ENCODE measurements around the gene SOCS6.
"Not testable (repeated sequence)": the region's sequence is repeated elsewhere in the genome, so short reads cannot be mapped to it uniquely, and the experiment has no call there.

Gene SOCS6

GRCh38 chr18:70288851-70289328 lies at the start of gene SOCS6:
Gene SOCS6, plus strand, starts transcription at chr18:70289045. Its CDS starts 35,624 bp downstream, at chr18:70324669.
- DNase-seq, result peak; percentile 72

- DNase-seq, result no peak
Observed at GRCh38 chr18:70243131-70243929, 45.5 kb upstream of the SOCS6 start.

DNA sequence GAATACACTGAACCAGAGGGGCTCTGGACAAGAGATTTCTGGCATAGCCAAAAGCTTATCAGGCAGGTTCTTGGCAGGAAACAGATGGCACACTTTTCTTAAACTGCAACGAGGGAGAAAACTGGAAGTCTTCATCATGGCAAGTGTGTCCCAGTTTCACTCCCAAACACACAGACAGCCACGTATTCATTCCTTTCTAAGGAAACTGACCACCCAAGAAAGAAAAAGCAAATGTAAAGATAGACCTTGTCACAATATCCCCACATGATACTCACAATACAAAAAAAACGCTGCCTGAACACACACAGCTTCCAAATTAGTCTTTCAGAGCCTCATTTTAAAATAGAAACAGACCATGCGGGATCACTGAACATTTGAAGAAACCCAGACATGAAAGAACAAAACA lies 42.8 kb upstream of the SOCS6 start:
- DNase-seq, result no peak

- DNase-seq, result no peak
Observed at GRCh38 chr18:70249118-70249517, 39.7 kb upstream of the SOCS6 start.

DNA sequence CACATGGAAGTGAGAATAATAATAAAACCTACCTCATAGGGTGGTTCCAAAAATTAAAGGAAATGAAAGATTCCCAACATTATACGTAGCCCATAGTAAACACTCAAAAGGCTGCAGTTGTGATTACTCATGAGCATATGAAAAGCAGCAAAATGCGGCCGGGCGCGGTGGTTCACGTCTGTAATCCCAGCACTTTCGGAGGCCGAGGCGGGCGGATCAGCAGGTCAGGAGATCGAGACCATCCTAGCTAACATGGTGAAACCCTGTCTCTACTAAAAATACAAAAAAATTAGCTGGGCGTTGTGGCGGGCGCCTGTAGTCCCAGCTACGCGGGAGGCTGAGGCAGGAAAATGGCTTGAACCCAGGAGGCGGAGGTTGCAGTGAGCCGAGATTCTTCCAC lies 39.0 kb upstream of the SOCS6 start:
- DNase-seq, result not testable (repeated sequence)

DNA sequence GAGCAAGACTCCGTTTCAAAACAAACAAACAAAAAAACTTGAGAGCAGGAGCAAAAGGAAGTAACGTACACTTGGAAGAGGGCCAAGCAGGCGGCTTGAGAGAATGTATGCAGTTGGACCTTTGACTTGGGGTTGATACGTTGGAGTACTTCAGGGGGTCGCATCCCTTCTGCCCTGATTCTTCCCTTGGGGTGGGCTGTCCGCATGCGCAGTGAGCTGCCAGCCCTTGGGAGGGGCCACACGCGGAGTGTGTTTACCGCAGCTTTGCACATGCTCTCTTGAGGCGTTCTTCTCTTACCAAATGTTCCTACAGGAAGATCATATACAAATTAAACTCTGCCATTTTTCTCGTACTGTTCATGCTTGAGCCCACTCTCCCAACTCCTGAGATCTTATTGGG lies 38.1 kb upstream of the SOCS6 start:
- no peak for DNase-seq

GRCh38 chr18:70256184-70256583 lies 32.7 kb upstream of the SOCS6 start:
- DNase-seq, result no peak

DNA sequence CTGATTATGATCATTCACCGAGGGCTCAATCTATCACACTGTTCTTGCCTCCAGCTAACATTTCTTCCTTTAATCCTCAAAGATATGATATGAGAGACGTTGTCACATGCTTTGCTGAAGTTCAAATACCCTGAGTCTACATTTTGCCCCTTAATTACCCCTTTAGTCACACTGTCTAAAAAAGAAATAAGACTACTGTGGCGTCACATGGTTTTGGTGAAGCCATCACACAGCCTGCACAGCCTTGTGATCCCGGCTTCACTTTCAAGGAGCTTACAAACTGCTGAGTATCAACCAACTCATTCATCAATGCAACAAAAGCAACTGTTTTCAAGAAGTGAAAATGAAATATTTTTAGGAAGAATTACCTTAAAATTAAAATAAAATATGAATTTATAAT lies 31.9 kb upstream of the SOCS6 start:
- no peak for DNase-seq

DNA sequence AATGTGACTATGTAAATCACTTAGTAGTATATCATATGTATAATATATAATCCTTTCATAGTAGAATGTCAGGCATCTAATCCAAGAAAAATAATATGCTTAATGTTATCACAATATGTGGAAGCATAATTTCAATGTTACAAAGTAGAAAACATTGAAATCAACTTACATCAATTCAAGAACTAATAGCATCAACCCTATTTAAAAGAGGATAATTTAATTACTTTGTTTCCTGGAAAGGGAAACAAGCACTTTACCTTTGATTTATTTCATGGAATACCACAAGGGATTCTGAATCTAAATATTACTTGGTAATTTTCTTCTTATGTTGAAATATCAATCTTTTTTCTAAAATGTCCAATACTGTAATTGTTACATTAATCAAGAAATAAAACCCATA lies 30.6 kb upstream of the SOCS6 start:
- DNase-seq, result no peak

DNA sequence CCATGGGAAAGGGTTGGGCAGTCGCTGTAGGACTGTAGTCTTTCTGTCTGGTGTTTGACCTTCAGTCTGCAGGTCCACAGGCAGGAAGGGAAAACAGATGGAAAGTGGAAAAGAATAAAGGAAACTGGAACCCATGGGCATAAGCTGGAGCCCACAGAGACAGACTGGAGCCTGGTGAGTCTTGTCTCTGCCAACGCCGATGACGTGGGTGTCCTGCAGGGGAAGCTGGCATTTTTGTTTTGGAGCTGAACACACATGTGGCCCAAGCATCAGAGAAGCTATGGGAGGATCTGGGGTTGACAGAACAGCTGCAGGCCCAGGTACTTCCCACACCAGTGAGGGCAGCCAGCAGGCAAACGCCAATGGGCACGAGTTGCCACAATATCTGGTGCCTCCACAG lies 28.2 kb upstream of the SOCS6 start:
- no peak for DNase-seq

GRCh38 chr18:70261141-70261788 lies 27.6 kb upstream of the SOCS6 start:
- DNase-seq, result no peak

- no peak for DNase-seq
Observed at GRCh38 chr18:70263336-70263735, 25.5 kb upstream of the SOCS6 start.

GRCh38 chr18:70271742-70272141 lies 17.1 kb upstream of the SOCS6 start:
- no peak for DNase-seq

DNA sequence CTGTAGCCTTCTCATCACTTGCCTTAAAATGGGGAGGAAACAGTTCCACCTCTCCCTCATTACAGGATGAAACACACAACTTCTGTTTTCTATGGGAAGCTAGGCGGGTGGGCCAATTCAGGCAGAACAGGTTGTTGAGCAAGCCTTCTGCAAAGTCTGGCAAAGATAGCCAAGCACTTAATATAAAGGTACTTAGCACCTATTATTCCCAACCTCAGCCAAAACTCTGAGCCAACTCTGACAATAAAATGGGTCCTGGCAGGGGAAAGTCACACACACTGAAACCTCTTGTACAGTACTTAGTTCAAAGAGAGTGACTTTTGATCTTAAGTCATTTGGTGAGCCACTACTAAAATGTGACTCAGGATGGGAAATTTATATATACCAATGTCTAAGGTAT lies 15.8 kb upstream of the SOCS6 start:
- DNase-seq, result no peak

GRCh38 chr18:70276416-70277191 lies 12.2 kb upstream of the SOCS6 start:
- DNase-seq, result no peak

- DNase-seq, result peak; percentile 37
Observed at GRCh38 chr18:70279470-70279869, 9.4 kb upstream of the SOCS6 start.

DNA sequence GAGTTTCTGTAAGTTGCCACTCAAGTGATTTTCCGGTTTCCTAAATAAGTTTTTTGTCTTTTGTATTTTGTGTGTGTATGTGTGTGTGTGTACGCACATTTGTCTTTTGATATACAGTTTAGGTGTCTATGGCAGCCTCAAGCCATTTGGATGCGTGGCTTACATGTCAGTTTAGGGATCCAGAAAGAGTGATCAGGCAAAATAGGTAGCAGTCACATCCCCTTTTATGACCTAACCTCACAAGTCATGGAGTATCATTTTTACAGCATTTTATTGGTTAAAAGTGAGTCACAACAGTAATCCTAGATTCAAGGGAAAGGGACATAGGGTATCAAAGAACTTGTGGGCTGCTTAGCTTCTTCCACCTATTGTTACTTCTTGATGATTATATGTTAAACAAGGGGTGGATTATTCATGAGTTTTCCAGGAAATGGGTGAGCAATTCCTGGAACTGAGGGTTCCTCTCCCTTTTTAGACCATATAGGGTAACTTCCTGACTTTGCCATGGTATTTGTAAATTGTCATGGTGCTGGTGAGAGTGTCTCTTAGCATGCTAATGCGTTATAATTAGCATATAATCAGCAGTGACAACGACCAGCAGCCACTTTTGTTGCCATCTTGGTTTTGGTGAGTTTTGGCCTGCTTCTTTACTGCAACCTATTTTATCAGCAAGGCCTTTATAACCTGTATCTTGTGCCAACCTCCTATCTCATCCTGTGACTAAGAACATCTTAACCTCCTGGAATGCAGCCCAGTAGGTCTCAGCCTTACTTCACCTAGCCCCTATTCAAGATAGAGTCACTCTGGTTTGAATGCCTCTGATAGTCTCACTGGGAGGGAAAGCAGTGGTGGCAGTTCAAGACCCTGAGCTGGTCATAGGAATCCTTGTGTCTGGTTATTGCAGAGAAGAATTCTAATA lies 8.6 kb upstream of the SOCS6 start:
- DNase-seq, result no peak

DNA sequence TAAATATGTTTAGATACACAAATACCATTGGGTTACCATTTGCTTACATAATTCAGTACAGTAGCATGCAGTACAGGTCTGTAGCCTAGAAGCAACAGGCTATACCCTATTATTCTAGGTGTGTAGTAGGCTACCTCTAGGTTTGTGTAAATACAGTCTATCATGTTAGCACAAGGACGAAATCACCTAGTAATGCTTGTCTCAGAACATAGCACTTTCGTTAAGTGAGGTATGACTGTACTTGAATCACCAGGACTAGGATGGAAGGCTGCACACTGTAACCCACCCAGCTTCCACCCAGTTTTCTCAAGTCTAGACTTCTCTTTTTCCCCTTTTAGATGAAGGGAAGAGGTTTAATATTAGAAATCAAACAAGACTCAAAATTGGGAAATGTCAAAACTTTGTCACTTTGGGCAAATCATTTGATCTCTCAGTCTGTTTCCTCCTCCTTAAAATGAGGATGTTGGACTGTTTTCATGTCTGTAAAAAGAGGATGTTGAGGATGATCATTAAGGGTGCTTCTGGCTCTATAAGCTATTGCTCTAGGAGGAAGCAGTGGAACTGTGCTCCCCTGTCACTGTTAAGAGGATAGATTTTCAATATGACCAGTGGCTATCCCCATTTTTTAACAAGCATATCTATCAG lies 3.7 kb upstream of the SOCS6 start:
- DNase-seq, result no peak

DNA sequence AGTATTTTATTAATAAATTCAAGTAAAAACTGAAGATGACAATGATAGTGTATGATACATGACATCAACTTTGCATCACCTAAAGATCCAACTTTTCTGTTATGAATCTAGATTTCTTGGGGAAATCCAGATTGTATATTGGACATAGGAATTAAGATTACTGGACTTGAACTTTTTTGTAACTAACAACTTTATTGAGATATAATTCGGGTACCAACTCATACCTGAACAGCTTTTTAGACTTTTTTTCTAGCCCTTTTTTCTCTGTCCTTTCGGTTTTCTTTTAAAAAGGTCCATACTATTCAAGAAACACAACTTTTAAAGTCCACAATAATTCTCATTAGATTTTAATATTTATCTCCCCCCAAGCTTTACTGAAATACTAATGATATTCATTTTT lies 1.1 kb upstream of the SOCS6 start:
- no peak for DNase-seq

GRCh38 chr18:70288171-70288850 lies 534 bp upstream of the SOCS6 start:
- no peak for DNase-seq
